Measurements from ENCODE around the gene TCL1B.

GRCh38 chr14:95647926-95648325 is 38.3 kb upstream of the TCL1B start:
- TF ChIP-seq POLR2A (IDR thresholded peaks at IDR 0.05) (no peak), CTCF (IDR thresholded peaks at IDR 0.05) (no peak)

All from body of pancreas (tissue), 4 donors.